ENCODE results near the gene KRT35.

DNA sequence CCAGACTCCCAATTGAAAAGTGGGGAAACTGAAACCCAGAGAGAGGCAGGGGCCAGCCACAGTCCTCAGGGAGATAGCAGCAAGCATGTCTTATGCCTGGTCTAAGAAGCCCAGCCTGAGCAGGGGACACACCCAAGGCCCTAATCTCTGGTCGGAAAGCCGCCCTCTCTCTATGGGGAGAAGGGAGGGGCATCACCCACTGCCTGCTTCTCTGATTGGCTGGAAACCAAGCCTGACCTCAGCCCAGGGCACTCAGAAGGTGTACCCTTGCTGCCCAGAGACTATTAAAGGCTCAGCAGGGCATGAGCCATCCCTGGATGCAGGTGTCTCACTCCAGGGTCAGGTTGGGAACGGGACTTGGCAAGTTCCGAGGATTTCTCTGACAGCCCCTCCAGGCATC lies 30.2 kb upstream of the KRT35 start:
- TF ChIP-seq, protein P1, sequence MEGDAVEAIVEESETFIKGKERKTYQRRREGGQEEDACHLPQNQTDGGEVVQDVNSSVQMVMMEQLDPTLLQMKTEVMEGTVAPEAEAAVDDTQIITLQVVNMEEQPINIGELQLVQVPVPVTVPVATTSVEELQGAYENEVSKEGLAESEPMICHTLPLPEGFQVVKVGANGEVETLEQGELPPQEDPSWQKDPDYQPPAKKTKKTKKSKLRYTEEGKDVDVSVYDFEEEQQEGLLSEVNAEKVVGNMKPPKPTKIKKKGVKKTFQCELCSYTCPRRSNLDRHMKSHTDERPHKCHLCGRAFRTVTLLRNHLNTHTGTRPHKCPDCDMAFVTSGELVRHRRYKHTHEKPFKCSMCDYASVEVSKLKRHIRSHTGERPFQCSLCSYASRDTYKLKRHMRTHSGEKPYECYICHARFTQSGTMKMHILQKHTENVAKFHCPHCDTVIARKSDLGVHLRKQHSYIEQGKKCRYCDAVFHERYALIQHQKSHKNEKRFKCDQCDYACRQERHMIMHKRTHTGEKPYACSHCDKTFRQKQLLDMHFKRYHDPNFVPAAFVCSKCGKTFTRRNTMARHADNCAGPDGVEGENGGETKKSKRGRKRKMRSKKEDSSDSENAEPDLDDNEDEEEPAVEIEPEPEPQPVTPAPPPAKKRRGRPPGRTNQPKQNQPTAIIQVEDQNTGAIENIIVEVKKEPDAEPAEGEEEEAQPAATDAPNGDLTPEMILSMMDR (IDR thresholded peaks at IDR 0.05), result no peak
- peak in 1 of 3 donors; percentile 5 for TF ChIP-seq POLR2AphosphoS5 (IDR thresholded peaks at IDR 0.05)

Data from stomach (tissue), 4 donors.